Measurements from ENCODE around the gene KRT1.

DNA sequence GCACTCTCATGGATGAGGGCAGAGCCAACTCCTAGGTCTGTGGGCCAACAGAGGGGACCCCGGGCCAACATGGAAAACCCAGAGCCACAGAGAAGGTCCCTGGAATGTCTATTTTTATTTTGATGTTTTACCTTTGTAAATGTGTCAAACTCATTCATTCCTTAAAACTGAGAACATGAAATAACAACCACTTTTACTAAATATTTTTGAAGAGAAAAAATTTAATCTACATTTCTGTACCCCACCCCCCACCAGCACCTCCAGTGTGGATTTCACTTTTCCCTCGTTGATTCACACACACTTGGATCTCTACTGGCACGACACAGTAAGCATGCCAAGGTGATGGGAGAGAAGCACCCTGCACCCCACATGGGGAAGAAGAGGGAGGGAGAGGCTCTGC is 16.4 kb upstream of the KRT1 start:
- TF ChIP-seq GATA2 (IDR thresholded peaks at IDR 0.05; ENCODE audit: low read depth, low read length) (no peak), GATA3 (IDR thresholded peaks at IDR 0.05; ENCODE audit: low read depth, low read length) (no peak)
